MM.1S (cell line): Measurements from ENCODE around the gene LUC7L.

ENCODE experiments used
- CTCF ChIP-seq: fragments of 300-600 bp; sonication (generic); IDR thresholded peaks from 2 replicates; pipeline ENCODE4 v1.5.1; 2016; ENCODE audit warnings: antibody characterized with exemption, low read length, mixed read lengths
- EZH2 ChIP-seq: fragments of 300-600 bp; sonication (generic); optimal IDR thresholded peaks from 2 replicates; pipeline ENCODE3; 2017; ENCODE audit warnings: low read depth, mild to moderate bottlenecking, antibody characterized with exemption, low read length, mixed read lengths
- EZH2phosphoT487 ChIP-seq: fragments of 300-600 bp; sonication (generic); IDR thresholded peaks from 2 replicates; pipeline ENCODE4 v1.6.1; 2018; ENCODE audit warnings: antibody characterized with exemption, low read length

DNA sequence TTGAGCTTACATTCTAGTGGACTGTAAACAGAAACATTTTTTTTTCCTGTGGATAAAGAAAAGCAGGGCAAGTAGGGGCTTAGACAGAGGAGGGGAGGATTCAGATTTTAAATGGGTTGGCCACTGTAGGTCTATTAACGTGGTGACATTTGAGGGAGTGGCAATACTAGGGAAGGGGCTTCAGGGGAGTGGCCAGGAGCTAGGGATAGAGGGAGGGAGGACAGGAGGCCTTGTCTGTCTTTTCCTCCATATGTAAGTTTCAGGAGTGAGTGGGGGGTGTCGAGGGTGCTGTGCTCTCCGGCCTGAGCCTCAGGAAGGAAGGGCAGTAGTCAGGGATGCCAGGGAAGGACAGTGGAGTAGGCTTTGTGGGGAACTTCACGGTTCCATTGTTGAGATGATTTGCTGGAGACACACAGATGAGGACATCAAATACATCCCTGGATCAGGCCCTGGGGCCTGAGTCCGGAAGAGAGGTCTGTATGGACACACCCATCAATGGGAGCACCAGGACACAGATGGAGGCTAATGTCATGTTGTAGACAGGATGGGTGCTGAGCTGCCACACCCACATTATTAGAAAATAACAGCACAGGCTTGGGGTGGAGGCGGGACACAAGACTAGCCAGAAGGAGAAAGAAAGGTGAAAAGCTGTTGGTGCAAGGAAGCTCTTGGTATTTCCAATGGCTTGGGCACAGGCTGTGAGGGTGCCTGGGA lies 70.0 kb downstream of the LUC7L start:
- no peak for TF ChIP-seq CTCF
- TF ChIP-seq EZH2phosphoT487: no peak
- TF ChIP-seq EZH2: no peak
